DND-41 (cell line): Measurements from ENCODE around the gene SLC5A12.

Experiments
- ATAC-seq: fragments of 200-7000 bp; cut with Tn5 transposase; 3 replicates; pipeline ENCODE4 v1.9.1; 2021; ENCODE audit warnings: low read depth; ENCODE audit not compliant: insufficient read depth
- DNase-seq: peaks from one replicate; pipeline ENCODE4 v3.0.0-alpha.2; 2020
- H2AFZ ChIP-seq: 2 replicates; pipeline ENCODE4 v1.6.0; 2012; ENCODE audit warnings: low read depth, low read length
- H3K27ac ChIP-seq: 2 replicates; pipeline ENCODE4 v1.5.1; 2012; ENCODE audit warnings: low read length, inconsistent platforms
- H3K27me3 ChIP-seq: fragments of 200-600 bp; sonication (generic); 2 replicates; pipeline ENCODE4 v1.6.0; 2012; ENCODE audit warnings: low read length, mild to moderate bottlenecking, inconsistent platforms; ENCODE audit not compliant: insufficient read depth, poor library complexity
- H3K36me3 ChIP-seq: 2 replicates; pipeline ENCODE4 v1.5.1; 2012; ENCODE audit warnings: low read length, inconsistent platforms; ENCODE audit not compliant: insufficient read depth
- H3K4me1 ChIP-seq: 2 replicates; pipeline ENCODE4 v1.5.1; 2012; ENCODE audit warnings: mild to moderate bottlenecking, low read length; ENCODE audit not compliant: insufficient read depth
- H3K4me2 ChIP-seq: 2 replicates; pipeline ENCODE4 v1.6.0; 2012; ENCODE audit warnings: mild to moderate bottlenecking, moderate library complexity, low read length, inconsistent platforms; ENCODE audit not compliant: insufficient read depth
- H3K4me3 ChIP-seq, 2 experiments: fragments of 200-600 bp in 1 of 2; shearing (Covaris generic) in 1 of 2; 2 replicates each; pipeline ENCODE4 v1.5.1; 2012 to 2016; ENCODE audit warnings: inconsistent platforms in 2 of 2, low read length in 2 of 2, mild to moderate bottlenecking in 2 of 2, low read depth in 1 of 2, moderate library complexity in 1 of 2
- H3K79me2 ChIP-seq: 2 replicates; pipeline ENCODE4 v1.6.0; 2012; ENCODE audit warnings: low read length, inconsistent platforms; ENCODE audit not compliant: insufficient read depth
- H3K9ac ChIP-seq: 2 replicates; pipeline ENCODE4 v1.6.0; 2012; ENCODE audit warnings: low read depth, mild to moderate bottlenecking, inconsistent platforms, low read length, moderate library complexity
- H3K9me3 ChIP-seq: 2 replicates; pipeline ENCODE4 v1.5.1; 2012; ENCODE audit warnings: low read length, moderate library complexity, mild to moderate bottlenecking, inconsistent platforms; ENCODE audit not compliant: insufficient read depth, severe bottlenecking
- H4K20me1 ChIP-seq: 2 replicates; pipeline ENCODE4 v1.6.0; 2012; ENCODE audit warnings: low read length; ENCODE audit not compliant: insufficient read depth
- CTCF ChIP-seq: IDR thresholded peaks from 2 replicates; pipeline ENCODE4 v1.5.1; 2012; ENCODE audit warnings: borderline replicate concordance, low read length, moderate library complexity, mild to moderate bottlenecking; ENCODE audit not compliant: poor library complexity, severe bottlenecking; ENCODE audit errors: extremely low read depth
- EZH2 ChIP-seq: IDR thresholded peaks from 3 replicates; pipeline ENCODE4 v1.6.1; 2012; ENCODE audit warnings: borderline replicate concordance, low read depth, mild to moderate bottlenecking, moderate library complexity, low read length, inconsistent platforms; ENCODE audit not compliant: severe bottlenecking

SLC5A12 gene

GRCh38 chr11:26721948-26722475 lies at the start of gene SLC5A12:
Gene SLC5A12 (minus strand): TSS chr11:26722060. CDS start chr11:26721714, 346 bp downstream.
- no peak within 1 kb of the TSS for H3K9ac ChIP-seq
- no peaks in the 10 kb centered on the region for H3K9me3 ChIP-seq
- H3K4me2 ChIP-seq = no peak within 1 kb of the TSS
- no peaks in the 10 kb centered on the region for H3K79me2 ChIP-seq
- no peaks in the 10 kb centered on the region for H3K27me3 ChIP-seq
- TF ChIP-seq EZH2 (no peak), CTCF (no peak)
- H3K36me3 ChIP-seq = no peaks in the 10 kb centered on the region
- ATAC-seq (no peak), DNase-seq (no peak)
- H3K4me3 ChIP-seq = no peak within 1 kb of the TSS
- H3K27ac ChIP-seq = no peak within 1 kb of the TSS
- no peaks in the 10 kb centered on the region for H4K20me1 ChIP-seq
- H3K4me1 ChIP-seq = no peaks in the 10 kb centered on the region
- no peak within 1 kb of the TSS for H2AFZ ChIP-seq

GRCh38 chr11:26769027-26769426 lies 47.2 kb upstream of the SLC5A12 start:
- TF ChIP-seq CTCF (no peak), EZH2 (no peak)
- no peak for DNase-seq
- no peaks in the 10 kb centered on the region for H3K9me3 ChIP-seq
- no peaks in the 10 kb centered on the region for H3K27me3 ChIP-seq
- no peak for ATAC-seq
- no peaks in the 10 kb centered on the region for H3K4me1 ChIP-seq
- H3K4me3 ChIP-seq = no peak overlapping the region
- no peak overlapping the region for H3K9ac ChIP-seq
- H4K20me1 ChIP-seq = no peaks in the 10 kb centered on the region
- no peak overlapping the region for H2AFZ ChIP-seq
- no peak overlapping the region for H3K27ac ChIP-seq
- no peaks in the 10 kb centered on the region for H3K36me3 ChIP-seq
- no peak overlapping the region for H3K4me2 ChIP-seq
- no peaks in the 10 kb centered on the region for H3K79me2 ChIP-seq

GRCh38 chr11:26767060-26767459 lies 45.2 kb upstream of the SLC5A12 start:
- Histone ChIP-seq H3K79me2 (no peaks in the 10 kb centered on the region), H4K20me1 (no peaks in the 10 kb centered on the region), H3K36me3 (no peaks in the 10 kb centered on the region), H3K4me3 (no peak overlapping the region), H3K9me3 (no peaks in the 10 kb centered on the region), H2AFZ (no peak overlapping the region), H3K27ac (no peak overlapping the region), H3K27me3 (no peaks in the 10 kb centered on the region), H3K4me2 (no peak overlapping the region), H3K9ac (no peak overlapping the region), H3K4me1 (no peaks in the 10 kb centered on the region)
- ATAC-seq (no peak), DNase-seq (no peak)
- no peak for TF ChIP-seq CTCF
- no peak for TF ChIP-seq EZH2

- H3K27ac ChIP-seq = no peak overlapping the region
- no peak overlapping the region for H3K9ac ChIP-seq
- no peak overlapping the region for H3K4me3 ChIP-seq
- no peaks in the 10 kb centered on the region for H4K20me1 ChIP-seq
- H2AFZ ChIP-seq = no peak overlapping the region
- H3K9me3 ChIP-seq = no peaks in the 10 kb centered on the region
- no peaks in the 10 kb centered on the region for H3K36me3 ChIP-seq
- no peaks in the 10 kb centered on the region for H3K79me2 ChIP-seq
- TF ChIP-seq CTCF (no peak), EZH2 (no peak)
- H3K4me2 ChIP-seq = no peak overlapping the region
- H3K4me1 ChIP-seq = no peaks in the 10 kb centered on the region
- no peaks in the 10 kb centered on the region for H3K27me3 ChIP-seq
- DNase-seq (no peak), ATAC-seq (no peak)
These were observed 43.5 kb upstream of the SLC5A12 start for GRCh38 chr11:26765323-26765722.
